K562 (cell line): Measurements from ENCODE around the gene MGAT4B. TPM values are rescaled to one million over a fixed set of nuclear protein-coding genes. Genes with fewer than 3 reads are reported as not detected.

Experiments used
- ATAC-seq: fragments of 200-7000 bp; cut with Tn5 transposase; 3 replicates; pipeline ENCODE4 v1.9.1; 2020; ENCODE audit warnings: moderate library complexity
- BruUV-seq: library from RNA; stranded (reverse); fragments of 400-500 nt; replicated peaks from 2 replicates; lab custom pipeline; 2021; lab: Mats Ljungman, UMichigan
- CTCF ChIA-PET: fragments of 300-600 bp; formaldehyde crosslinking; extraction: SDS; loops from one replicate; lab custom pipeline; 2021; ENCODE audit warnings: low intra/inter-chr PET ratio; lab: Yijun Ruan, JAX
- POLR2A ChIA-PET: fragments of 300-600, 350-650 bp; sonication (Branson Sonifier 250); formaldehyde crosslinking; extraction: SDS; loops from one replicate; lab custom pipeline; 2021; ENCODE audit warnings: antibody characterized with exemption, inconsistent platforms; lab: Yijun Ruan, JAX
- DNase-seq, 4 experiments: peaks; one replicate each; pipeline versions ENCODE4 v3.0.0 to v3.0.0-alpha.2; 2011 to 2018; ENCODE audit warnings: low spot score in 3 of 4, mixed read lengths in 3 of 4; ENCODE audit errors: extremely low read depth in 1 of 4
- FAIRE-seq: peaks from 2 replicates; lab custom pipeline; 2011; peaks lifted over from hg19 to GRCh38; lab: Jason Lieb, UNC
- H2AFZ ChIP-seq: 2 replicates; pipeline ENCODE4 v1.6.0; 2011; ENCODE audit warnings: low read depth, low read length, control low read depth, inconsistent platforms
- H3K27ac ChIP-seq: fragments of 200-600 bp; 3 replicates; pipeline ENCODE4 v1.8.0; 2011; ENCODE audit warnings: low read depth, mild to moderate bottlenecking, control low read depth, inconsistent platforms, low read length, moderate library complexity, mixed read lengths; ENCODE audit errors: extremely low read depth
- H3K27me3 ChIP-seq, 2 experiments: fragments of 300-600 bp in 1 of 2; 2 replicates in 1 of 2; 3 replicates in 1 of 2; pipeline versions ENCODE4 v1.6.0 to v1.8.0; 2011; ENCODE audit warnings: inconsistent platforms in 2 of 2, low read length in 2 of 2, mild to moderate bottlenecking in 1 of 2, mixed read lengths in 1 of 2, moderate library complexity in 1 of 2; ENCODE audit not compliant: control insufficient read depth in 2 of 2, insufficient read depth in 2 of 2
- H3K36me3 ChIP-seq: fragments of 300-600 bp; 3 replicates; pipeline ENCODE4 v1.8.0; 2011; ENCODE audit warnings: mild to moderate bottlenecking, low read length, inconsistent platforms; ENCODE audit not compliant: control insufficient read depth, insufficient read depth
- H3K4me1 ChIP-seq, 2 experiments: fragments of 200-600 bp in 1 of 2; replicated peaks in 1 of 2; 2 replicates in 1 of 2; 3 replicates in 1 of 2; pipeline versions ENCODE4 v1.5.1 to v1.8.0; 2011; ENCODE audit warnings: inconsistent platforms in 2 of 2, low read length in 2 of 2, mild to moderate bottlenecking in 1 of 2, mixed read lengths in 1 of 2, moderate library complexity in 1 of 2; ENCODE audit not compliant: control insufficient read depth in 2 of 2, insufficient read depth in 2 of 2
- H3K4me2 ChIP-seq: 2 replicates; pipeline ENCODE4 v1.6.1; 2011; ENCODE audit warnings: low read length, control low read depth, inconsistent platforms, mixed read lengths; ENCODE audit not compliant: insufficient read depth
- H3K4me3 ChIP-seq: fragments of 200-600 bp; sonication (generic), shearing (Covaris generic); 2 replicates; pipeline ENCODE4 v1.5.1; 2016; ENCODE audit warnings: control low read depth, inconsistent platforms
- H3K79me2 ChIP-seq: fragments of 200-600 bp; 3 replicates; pipeline ENCODE4 v1.8.0; 2011; ENCODE audit warnings: low read length, inconsistent platforms; ENCODE audit not compliant: control insufficient read depth, insufficient read depth
- H3K9ac ChIP-seq, 2 experiments: 2 replicates each; pipeline versions ENCODE4 v1.6.0 to v1.6.1; 2011; ENCODE audit warnings: low read depth in 2 of 2, low read length in 2 of 2, control low read depth in 1 of 2, inconsistent platforms in 1 of 2, mild to moderate bottlenecking in 1 of 2, mixed read lengths in 1 of 2; ENCODE audit not compliant: insufficient read depth in 1 of 2
- H3K9me1 ChIP-seq: one replicate; pipeline ENCODE4 v1.6.0; 2011; ENCODE audit warnings: inconsistent platforms, mild to moderate bottlenecking, low read length, moderate library complexity; ENCODE audit not compliant: control insufficient read depth, insufficient read depth
- H3K9me3 ChIP-seq: replicated peaks from 2 replicates; pipeline ENCODE4 v1.5.1; 2011; ENCODE audit warnings: low read depth, low read length, inconsistent platforms; ENCODE audit not compliant: control insufficient read depth, insufficient read depth
- H4K20me1 ChIP-seq: replicated peaks from 2 replicates; pipeline ENCODE4 v1.6.1; 2011; ENCODE audit warnings: low read length, inconsistent platforms, mixed read lengths; ENCODE audit not compliant: control insufficient read depth, insufficient read depth
- ARNT ChIP-seq, 2 experiments: fragments of 450-650 bp; IDR thresholded peaks; 2 replicates each; pipeline ENCODE4 v1.6.1; 2016; ENCODE audit warnings: mild to moderate bottlenecking in 1 of 2
- CREM ChIP-seq: IDR thresholded peaks from 2 replicates; pipeline ENCODE4 v1.6.1; 2014; ENCODE audit warnings: antibody characterized with exemption, low read depth
- GATAD2B ChIP-seq: fragments of 450-650 bp; IDR thresholded peaks from 2 replicates; pipeline ENCODE4 v1.6.1; 2017; ENCODE audit warnings: mild to moderate bottlenecking, borderline replicate concordance
- HDAC3 ChIP-seq: fragments of 450-650 bp; IDR thresholded peaks from 2 replicates; pipeline ENCODE4 v1.6.1; 2018; ENCODE audit warnings: borderline replicate concordance, mild to moderate bottlenecking, moderate library complexity; ENCODE audit not compliant: partially characterized antibody
- HNRNPUL1 ChIP-seq: fragments of 200-400 bp; formaldehyde crosslinking; IDR thresholded peaks from 2 replicates; pipeline ENCODE4 v1.6.1; 2017; ENCODE audit warnings: low read length
- MCM3 ChIP-seq: fragments of 450-650 bp; IDR thresholded peaks from 2 replicates; pipeline ENCODE4 v1.6.1; 2016
- POLR2G ChIP-seq: fragments of 200-400 bp; formaldehyde crosslinking; IDR thresholded peaks from 2 replicates; pipeline ENCODE4 v1.6.1; 2017; ENCODE audit warnings: low read depth, mild to moderate bottlenecking, antibody characterized with exemption, low read length, moderate library complexity
- RBFOX2 ChIP-seq: fragments of 200-400 bp; formaldehyde crosslinking; IDR thresholded peaks from 2 replicates; pipeline ENCODE4 v1.6.1; 2017; ENCODE audit warnings: low read depth, mild to moderate bottlenecking, low read length, moderate library complexity
- RREB1 ChIP-seq: fragments of 250-450 bp; sonication (Bioruptor Pico); IDR thresholded peaks from 2 replicates; pipeline ENCODE4 v1.4.0; 2020
- SUPT5H ChIP-seq: fragments of 450-650 bp; IDR thresholded peaks from 2 replicates; pipeline ENCODE4 v1.6.1; 2016
- TFE3 ChIP-seq: fragments of 450-650 bp; formaldehyde crosslinking; IDR thresholded peaks from 2 replicates; pipeline ENCODE4 v1.4.0; 2020; ENCODE audit warnings: mild to moderate bottlenecking, mixed read lengths
- YBX1 ChIP-seq: fragments of 450-650 bp; IDR thresholded peaks from 2 replicates; pipeline ENCODE4 v1.7.1; 2016; ENCODE audit warnings: mild to moderate bottlenecking
- ZBTB7A ChIP-seq: IDR thresholded peaks from 2 replicates; pipeline ENCODE4 v1.6.1; 2011; ENCODE audit warnings: low read depth, mild to moderate bottlenecking, low read length, moderate library complexity, borderline replicate concordance; ENCODE audit not compliant: control insufficient read depth
- ZNF277 ChIP-seq: fragments of 250-450 bp; sonication (Bioruptor Pico); IDR thresholded peaks from 2 replicates; pipeline ENCODE4 v1.8.0; 2022; ENCODE audit warnings: inconsistent platforms, mild to moderate bottlenecking, moderate library complexity, borderline replicate concordance
- WGBS: fragments of 100-300 bp; shearing (Covaris generic); methylation state at CpG from one replicate; pipeline ENCODE4 v1.1.6; 2016; ENCODE audit warnings: low coverage, mixed read lengths; ENCODE audit not compliant: insufficient coverage; ENCODE audit errors: missing lambda C conversion rate; 5-methylcytosine and 5-hydroxymethylcytosine counted together
- in situ Hi-C: fragments of 300-500 bp; cut with MboI; formaldehyde crosslinking; loops from 4 replicates; pipeline ENCODE4 v1.15.0; 2018; ENCODE audit warnings: inconsistent platforms, mixed read lengths
- intact Hi-C: fragments of 100-400 bp; cut with micrococcal nuclease; formaldehyde crosslinking; loops from 2 replicates; pipeline ENCODE4 v1.14.2; 2022
- polyA plus RNA-seq, 8 experiments: library from polyadenylated mRNA; depleted of rRNA in 4 of 8; stranded (reverse) in 5 of 8; unstranded in 3 of 8; fragments of >200 nt; fragmentation: Nextera tagmentation in 2 of 8; fragmentation: Illumina TruSeq in 1 of 8; extraction: Ambion mirVana in 2 of 8; extraction: Trizol in 1 of 8; gene quantifications; 2 replicates each; pipeline versions ENCODE4 v1.2.1 to v1.2.3, GENCODE V29; 2011 to 2014; ENCODE audit warnings: inconsistent platforms in 1 of 8, missing spikeins in 1 of 8
- total RNA-seq, 7 experiments: library from RNA; depleted of rRNA in 6 of 7; stranded (reverse); fragments of >200 nt in 6 of 7; fragmentation: Illumina TruSeq in 2 of 7; extraction: Trizol in 2 of 7; gene quantifications; 2 replicates each; pipeline versions ENCODE4 v1.2.1 to v1.2.3, GENCODE V29; 2011 to 2021; ENCODE audit warnings: low replicate concordance in 1 of 7

Gene MGAT4B
- total and polyA plus RNA-seq, 9 of the 15 experiments (the other 6 are each of a cell fraction or from before 2014, with no cell fraction given): 0.34 to 133 (median 75.4) TPM

DNA sequence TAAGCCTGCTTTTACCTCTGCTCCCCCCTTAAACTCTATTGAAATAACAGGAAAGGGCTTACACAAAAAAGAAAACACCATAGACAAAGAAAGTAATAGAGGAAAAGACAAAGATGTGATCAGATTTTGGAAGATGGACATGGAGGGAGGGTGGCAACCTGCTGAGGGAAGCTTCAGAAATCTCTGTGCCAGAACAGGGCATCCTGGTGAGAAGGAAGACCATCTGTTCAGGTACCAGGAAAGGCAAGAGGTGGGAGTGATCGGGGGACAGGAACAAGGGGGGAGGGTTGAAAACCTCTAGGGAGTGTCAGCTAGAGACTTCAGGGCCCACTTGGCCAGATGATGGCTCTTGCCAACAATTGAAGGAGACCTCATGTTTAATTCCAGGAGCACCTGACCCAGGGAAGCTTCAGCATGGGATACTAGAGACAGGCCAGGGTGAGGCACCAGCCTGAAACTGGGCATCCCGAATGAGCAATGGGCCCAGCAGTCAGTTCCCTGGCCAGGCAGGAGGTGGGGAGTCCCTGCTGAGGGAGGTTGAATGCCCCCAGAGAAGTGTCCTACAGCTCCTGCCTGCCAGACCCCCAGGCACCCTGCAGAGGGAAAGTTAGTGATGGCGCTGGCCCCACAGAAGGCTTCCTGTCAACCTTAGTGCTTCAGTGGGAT is 22.2 kb upstream of the MGAT4B start:
- Histone ChIP-seq H3K9me3 (no peaks in the 10 kb centered on the region), H3K4me3 (no peak overlapping the region), H2AFZ (no peak overlapping the region), H3K36me3 (peaks cover 96% of the 10 kb centered on the region), H3K27ac (no peak overlapping the region), H3K27me3 (no peaks in the 10 kb centered on the region), H3K4me2 (no peak overlapping the region), H3K79me2 (peaks cover 10% of the 10 kb centered on the region), H4K20me1 (peaks cover 5% of the 10 kb centered on the region), H3K4me1 (peaks cover 0 to 12% of the 10 kb centered on the region in 2 experiments; a peak in 1 of 5 replicates), H3K9ac (no peak overlapping the region), H3K9me1 (peaks cover 6% of the 10 kb centered on the region)
- CTCF ChIA-PET: no interaction called here
- DNase-seq (no peak), FAIRE-seq (no peak), ATAC-seq (no peak)
- POLR2A ChIA-PET: interaction anchor here (0.5 to 3.9 kb wide), 5 partner anchors 9 to 148 kb away, joined by 3 to 15 read pairs (median 3); partner anchors contain the start of genes CBY3 and SQSTM1
- in situ Hi-C loops (no loop called here), intact Hi-C loops (no loop called here)
- 96% methylated on average over 3 of the region's 3 CpGs for WGBS
- no TSS peak for BruUV-seq
- TF ChIP-seq ARNT (IDR thresholded peaks at IDR 0.05) (no peak), ZNF277 (CRISPR knock-in tag) (no peak), GATAD2B (no peak), TFE3 (CRISPR knock-in tag) (no peak), POLR2G (peak; percentile 36; the same call in 1 of the 2 replicates), RBFOX2 (peak; percentile 37; the same call in 1 of the 2 replicates), CREM (no peak), HDAC3 (no peak), HNRNPUL1 (no peak), ZBTB7A (no peak), SUPT5H (peak; percentile 39; the same call in 1 of the 2 replicates), MCM3 (no peak), RREB1 (no peak), YBX1 (no peak)
